Right lobe of liver (tissue), 6 donors: ENCODE results near the gene SEMA4B. TPM values are rescaled to one million over a fixed set of nuclear protein-coding genes. Genes with fewer than 3 reads are reported as not detected.

Experiments
- ATAC-seq, 4 donors: fragments of 200-7000 bp; cut with Tn5 transposase; one replicate each; pipeline ENCODE4 v1.9.1; 2020; ENCODE audit warnings: mild to moderate bottlenecking in 4 of 4, moderate library complexity in 4 of 4
- DNase-seq, 3 donors: peaks; one replicate each; pipeline ENCODE4 v3.0.0-alpha.2; 2020
- H3K27ac ChIP-seq, 3 donors: fragments of 200-600 bp; one replicate each; pipeline ENCODE4 v1.8.0; 2022
- H3K27me3 ChIP-seq, 2 donors: fragments of 200-600 bp; one replicate each; pipeline ENCODE4 v1.8.0; 2022
- H3K36me3 ChIP-seq, 4 donors: fragments of 200-600 bp; sonication (generic) in 1 of 4; one replicate each; pipeline versions ENCODE4 v1.5.1 to v1.8.0; 2017 to 2022; ENCODE audit warnings: control low read depth in 1 of 4
- H3K4me1 ChIP-seq, 4 donors: fragments of 200-600 bp; sonication (generic) in 1 of 4; one replicate each; pipeline versions ENCODE4 v1.5.1 to v1.8.0; 2017 to 2022; ENCODE audit warnings: control low read depth in 1 of 4
- H3K4me3 ChIP-seq, 3 donors: fragments of 200-600 bp; one replicate each; pipeline ENCODE4 v1.8.0; 2022
- H3K9me3 ChIP-seq, 4 donors: fragments of 200-600 bp; sonication (generic) in 1 of 4; one replicate each; pipeline versions ENCODE4 v1.5.1 to v1.8.0; 2017 to 2022; ENCODE audit warnings: control low read depth in 1 of 4
- CTCF ChIP-seq, 4 donors: fragments of 200-600 bp in 3 of 4; fragments of 450-650 bp in 1 of 4; IDR thresholded peaks; one replicate each; pipeline versions ENCODE4 v1.5.1 to v1.8.0; 2016 to 2022; ENCODE audit warnings: antibody characterized with exemption in 4 of 4, mild to moderate bottlenecking in 2 of 4
- POLR2A ChIP-seq: fragments of 450-650 bp; IDR thresholded peaks from one replicate; pipeline ENCODE4 v1.6.1; 2017; ENCODE audit warnings: antibody characterized with exemption, mild to moderate bottlenecking
- WGBS: methylation state at CpG from one replicate; pipeline ENCODE4 v1.1.6; 2018; ENCODE audit warnings: low coverage, low lambda C conversion rate; ENCODE audit not compliant: insufficient coverage; ENCODE audit errors: missing lambda C conversion rate; 5-methylcytosine and 5-hydroxymethylcytosine counted together
- intact Hi-C, 2 donors: fragments of 100-400 bp; cut with DNase I; formaldehyde crosslinking; loops; one replicate each; pipeline versions ENCODE4 v1.11.2 to v1.14.1; 2022
- total RNA-seq, 6 experiments: library from RNA; depleted of rRNA in 2 of 6; stranded (reverse); fragments of >200 nt in 2 of 6; fragmentation: NEBNext Ultra II Directional in 3 of 6; extraction: Animal tissue kit (Norgen Biotek cat#: 25700) in 3 of 6; gene quantifications; one replicate each; pipeline versions ENCODE4 v1.1.0 to v1.2.4, GENCODE V29; 2016 to 2023
- donor health status: DM: no; HTN: yes; CAD: no.
- donor health status: DM: no; HTN: no; CAD: no.
- donor health status: DM: no; HTN: no; CAD: no.
- donor health status: DM: no; HTN: yes; CAD: no.
- donor health status: DM: no; HTN: yes; CAD: no.

SEMA4B gene
- total RNA-seq, 6 experiments from 2014 or later, result 17.1 to 67.7 (median 20.3) TPM

DNA sequence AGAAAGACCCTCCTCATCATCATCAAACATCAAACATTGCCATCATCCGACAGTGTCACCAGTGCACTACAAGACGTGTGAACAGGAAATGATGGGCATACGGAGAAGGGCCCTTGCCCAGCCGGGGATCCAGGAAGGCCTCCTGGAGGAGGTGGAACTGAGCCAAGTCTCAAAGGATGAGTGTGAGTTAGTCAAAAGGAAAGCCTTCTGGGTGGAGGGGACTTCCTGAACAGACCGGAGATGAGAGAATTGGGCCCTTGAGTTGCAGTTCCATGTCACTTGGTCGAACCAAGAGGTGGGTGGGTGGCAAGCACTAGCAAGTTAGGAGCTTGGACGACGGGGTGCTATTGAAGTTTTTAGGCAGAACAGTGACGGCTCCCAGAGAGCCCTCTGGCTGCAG lies 8.5 kb downstream of the SEMA4B start:
- H3K27ac ChIP-seq, result no peak overlapping the region
- DNase-seq, result no peak
- H3K4me3 ChIP-seq, result no peak overlapping the region
- TF ChIP-seq CTCF (IDR thresholded peaks at IDR 0.05) (no peak), POLR2A (no peak)
- H3K36me3 ChIP-seq, result no peaks in the 10 kb centered on the region
- no peaks in the 10 kb centered on the region for H3K27me3 ChIP-seq
- no peak for ATAC-seq
- H3K4me1 ChIP-seq, result peaks cover 0 to 61% (median 7%) of the 10 kb centered on the region in 4 donors
- WGBS, result 55% methylated on average over 7 of the region's 9 CpGs
- intact Hi-C loops, result no loop called here
- no peaks in the 10 kb centered on the region for H3K9me3 ChIP-seq

DNA sequence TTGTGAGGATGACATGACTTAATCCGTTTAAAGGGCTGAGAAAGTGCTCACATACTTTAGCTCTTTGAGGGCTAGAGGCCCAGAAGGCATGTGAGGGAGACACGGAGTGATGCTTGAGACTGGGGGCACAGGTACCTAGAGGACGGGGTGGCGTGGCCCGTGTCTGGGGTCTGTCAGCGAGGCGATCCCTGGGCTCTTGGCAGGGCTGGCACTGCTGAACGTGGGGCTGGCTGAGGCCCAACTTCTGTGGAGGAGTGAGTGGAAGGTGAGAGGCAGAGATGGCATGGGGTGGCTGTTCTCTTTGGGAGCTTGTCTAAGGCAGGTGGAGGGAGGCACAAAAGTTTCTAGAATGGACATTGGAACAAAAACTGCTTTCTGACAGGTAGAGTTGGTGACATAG lies 9.5 kb downstream of the SEMA4B start:
- ATAC-seq, result no peak
- peaks cover 0 to 54% (median 7%) of the 10 kb centered on the region in 4 donors for H3K4me1 ChIP-seq
- intact Hi-C loops, result loop anchor here (10.0 kb wide), 1 partner anchor 46 kb away; no protein-coding TSS in a partner anchor
- no peaks in the 10 kb centered on the region for H3K9me3 ChIP-seq
- DNase-seq, result no peak
- no peaks in the 10 kb centered on the region for H3K27me3 ChIP-seq
- TF ChIP-seq CTCF (IDR thresholded peaks at IDR 0.05) (no peak), POLR2A (no peak)
- H3K27ac ChIP-seq, result no peak overlapping the region
- WGBS, result 70% methylated on average over 8 of the region's 8 CpGs
- H3K36me3 ChIP-seq, result no peaks in the 10 kb centered on the region
- H3K4me3 ChIP-seq, result no peak overlapping the region

- Histone ChIP-seq H3K4me1 (peaks cover 0 to 49% (median 7%) of the 10 kb centered on the region in 4 donors), H3K36me3 (no peaks in the 10 kb centered on the region), H3K27ac (peak overlapping the region in 1 of 3 donors; percentile 29), H3K4me3 (no peak overlapping the region), H3K27me3 (no peaks in the 10 kb centered on the region), H3K9me3 (no peaks in the 10 kb centered on the region)
- ATAC-seq (peak in 2 of 4 donors; percentile 13 to 16), DNase-seq (no peak)
- intact Hi-C loops, result loop anchor here (10.0 kb wide), 1 partner anchor 46 kb away; no protein-coding TSS in a partner anchor
- 80% methylated on average over 2 of the region's 9 CpGs for WGBS
- no peak for TF ChIP-seq CTCF (IDR thresholded peaks at IDR 0.05)
- no peak for TF ChIP-seq POLR2A
Observed at GRCh38 chr15:90211009-90211408, 9.9 kb downstream of the SEMA4B start.

- intact Hi-C loops, result loop anchor here (10.0 kb wide), 1 partner anchor 47 kb away; no protein-coding TSS in a partner anchor
- Histone ChIP-seq H3K36me3 (no peaks in the 10 kb centered on the region), H3K4me3 (no peak overlapping the region), H3K27ac (peak overlapping the region in 1 of 3 donors; percentile 29), H3K9me3 (no peaks in the 10 kb centered on the region), H3K4me1 (peaks cover 0 to 46% (median 7%) of the 10 kb centered on the region in 4 donors), H3K27me3 (no peaks in the 10 kb centered on the region)
- TF ChIP-seq POLR2A (no peak), CTCF (IDR thresholded peaks at IDR 0.05) (no peak)
- WGBS, result 65% methylated on average over 8 of the region's 13 CpGs
- DNase-seq, result peak in 1 of 3 donors; percentile 58
- ATAC-seq, result peak; percentile 31 to 73 (median 52)
Observed at GRCh38 chr15:90211440-90212143, 10.5 kb downstream of the SEMA4B start.
